ENCODE results near the gene SLC15A1.

DNA sequence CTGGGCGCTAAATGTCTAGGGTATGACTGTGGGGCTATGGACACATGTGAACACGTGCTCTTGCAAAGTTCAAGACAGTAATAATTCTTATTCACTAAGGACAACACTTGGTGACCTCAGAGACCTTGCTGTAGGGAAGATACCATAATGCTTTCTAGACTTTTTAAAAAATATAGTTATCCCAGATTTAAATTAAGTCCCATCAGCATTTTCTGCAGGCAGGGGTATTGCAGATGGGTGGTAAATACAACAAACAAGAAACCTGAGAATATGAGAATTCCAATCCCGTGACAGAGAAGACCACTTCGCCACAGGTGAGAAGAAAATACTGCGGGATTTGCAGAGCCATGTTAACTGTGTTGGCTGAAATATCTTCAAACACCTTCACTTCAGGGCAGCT is 65.2 kb downstream of the SLC15A1 start:
- TF ChIP-seq, protein P1, sequence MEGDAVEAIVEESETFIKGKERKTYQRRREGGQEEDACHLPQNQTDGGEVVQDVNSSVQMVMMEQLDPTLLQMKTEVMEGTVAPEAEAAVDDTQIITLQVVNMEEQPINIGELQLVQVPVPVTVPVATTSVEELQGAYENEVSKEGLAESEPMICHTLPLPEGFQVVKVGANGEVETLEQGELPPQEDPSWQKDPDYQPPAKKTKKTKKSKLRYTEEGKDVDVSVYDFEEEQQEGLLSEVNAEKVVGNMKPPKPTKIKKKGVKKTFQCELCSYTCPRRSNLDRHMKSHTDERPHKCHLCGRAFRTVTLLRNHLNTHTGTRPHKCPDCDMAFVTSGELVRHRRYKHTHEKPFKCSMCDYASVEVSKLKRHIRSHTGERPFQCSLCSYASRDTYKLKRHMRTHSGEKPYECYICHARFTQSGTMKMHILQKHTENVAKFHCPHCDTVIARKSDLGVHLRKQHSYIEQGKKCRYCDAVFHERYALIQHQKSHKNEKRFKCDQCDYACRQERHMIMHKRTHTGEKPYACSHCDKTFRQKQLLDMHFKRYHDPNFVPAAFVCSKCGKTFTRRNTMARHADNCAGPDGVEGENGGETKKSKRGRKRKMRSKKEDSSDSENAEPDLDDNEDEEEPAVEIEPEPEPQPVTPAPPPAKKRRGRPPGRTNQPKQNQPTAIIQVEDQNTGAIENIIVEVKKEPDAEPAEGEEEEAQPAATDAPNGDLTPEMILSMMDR (IDR thresholded peaks at IDR 0.05) = no peak
- no peak for TF ChIP-seq POLR2A (IDR thresholded peaks at IDR 0.05)

All from uterus (tissue), 2 donors.